WTC11 (cell line): ENCODE results near the gene VWA5B1. TPM values are rescaled to one million over a fixed set of nuclear protein-coding genes. Genes with fewer than 3 reads are reported as not detected.

Experiments used
- ATAC-seq: fragments of 200-7000 bp; cut with Tn5 transposase; 2 replicates; pipeline ENCODE4 v1.10.0; 2021; ENCODE audit warnings: mild to moderate bottlenecking, moderate library complexity
- CTCF ChIA-PET: fragments of 300-600 bp; sonication (Branson Sonifier 250); formaldehyde crosslinking; loops from one replicate; lab custom pipeline; 2021; ENCODE audit warnings: antibody characterized with exemption; lab: Charles Lee
- POLR2A ChIA-PET: fragments of 350-600 bp; sonication (Branson Sonifier 250); formaldehyde crosslinking; loops from one replicate; lab custom pipeline; 2021; ENCODE audit warnings: antibody characterized with exemption; lab: Charles Lee
- DNase-seq: peaks from one replicate; pipeline ENCODE4 v3.0.0; 2021; ENCODE audit warnings: low spot score
- H3K27ac Mint-ChIP-seq: 2 replicates; pipeline ENCODE4 v1.8.0; 2021; ENCODE audit warnings: mixed read lengths
- H3K27me3 Mint-ChIP-seq: 2 replicates; pipeline ENCODE4 v1.8.0; 2021; ENCODE audit warnings: low read depth, mild to moderate bottlenecking, moderate library complexity, mixed read lengths
- H3K36me3 Mint-ChIP-seq: 2 replicates; pipeline ENCODE4 v1.8.0; 2021; ENCODE audit warnings: mixed read lengths
- H3K4me1 Mint-ChIP-seq: 2 replicates; pipeline ENCODE4 v1.8.0; 2022; ENCODE audit warnings: mixed read lengths
- H3K4me3 Mint-ChIP-seq: 2 replicates; pipeline ENCODE4 v1.8.0; 2021; ENCODE audit warnings: mild to moderate bottlenecking, moderate library complexity, mixed read lengths
- H3K9me3 Mint-ChIP-seq: 2 replicates; pipeline ENCODE4 v1.8.0; 2021; ENCODE audit warnings: mixed read lengths
- AFF4 ChIP-seq: sonication (generic); formaldehyde crosslinking; IDR thresholded peaks from 2 replicates; pipeline ENCODE4 v1.8.1; 2023; ENCODE audit warnings: mild to moderate bottlenecking, missing genetic modification reagents, borderline replicate concordance
- AR ChIP-seq: fragments of 250-450 bp; sonication (Bioruptor Pico); IDR thresholded peaks from 2 replicates; pipeline ENCODE4 v1.9.0; 2021; ENCODE audit warnings: mild to moderate bottlenecking
- ATF3 ChIP-seq: sonication (generic); formaldehyde crosslinking; conservative IDR thresholded peaks from 2 replicates; pipeline ENCODE4 v1.8.1; 2022; ENCODE audit warnings: mild to moderate bottlenecking, missing genetic modification reagents
- CTCF ChIP-seq: fragments of 200-600 bp; IDR thresholded peaks from 2 replicates; pipeline ENCODE4 v1.8.0; 2022; ENCODE audit warnings: antibody characterized with exemption
- E2F4 ChIP-seq: sonication (generic); formaldehyde crosslinking; IDR thresholded peaks from 2 replicates; pipeline ENCODE4 v1.8.1; 2022; ENCODE audit warnings: low read depth, mild to moderate bottlenecking, moderate library complexity, missing genetic modification reagents, borderline replicate concordance
- ESRRA ChIP-seq: sonication (generic); formaldehyde crosslinking; IDR thresholded peaks from 2 replicates; pipeline ENCODE4 v1.8.1; 2022; ENCODE audit warnings: mild to moderate bottlenecking, missing genetic modification reagents, borderline replicate concordance
- GRHL2 ChIP-seq: fragments of 250-450 bp; sonication (Bioruptor Pico); IDR thresholded peaks from 2 replicates; pipeline ENCODE4 v1.8.0; 2022; ENCODE audit warnings: mild to moderate bottlenecking, moderate library complexity; ENCODE audit not compliant: insufficient replicate concordance, severe bottlenecking
- HMGA2 ChIP-seq: fragments of 250-450 bp; sonication (Bioruptor Pico); IDR thresholded peaks from 2 replicates; pipeline ENCODE4 v1.4.0; 2021; ENCODE audit warnings: mild to moderate bottlenecking, moderate library complexity
- MAX ChIP-seq: sonication (generic); formaldehyde crosslinking; IDR thresholded peaks from 2 replicates; pipeline ENCODE4 v1.8.0; 2022; ENCODE audit warnings: mild to moderate bottlenecking, missing genetic modification reagents
- NFATC4 ChIP-seq: fragments of 250-450 bp; sonication (Bioruptor Pico); IDR thresholded peaks from 2 replicates; pipeline ENCODE4 v1.9.0; 2021; ENCODE audit warnings: mild to moderate bottlenecking
- SOX15 ChIP-seq: fragments of 250-450 bp; sonication (Bioruptor Pico); IDR thresholded peaks from 2 replicates; pipeline ENCODE4 v1.9.0; 2021; ENCODE audit warnings: mild to moderate bottlenecking
- USF2 ChIP-seq: sonication (generic); formaldehyde crosslinking; IDR thresholded peaks from 2 replicates; pipeline ENCODE4 v1.8.1; 2023; ENCODE audit warnings: mild to moderate bottlenecking, missing genetic modification reagents, moderate library complexity
- ZMAT4 ChIP-seq: fragments of 250-450 bp; sonication (Bioruptor Pico); IDR thresholded peaks from 2 replicates; pipeline ENCODE4 v1.9.0; 2021; ENCODE audit warnings: mild to moderate bottlenecking
- ZNF416 ChIP-seq: fragments of 250-450 bp; sonication (Bioruptor Pico); IDR thresholded peaks from 2 replicates; pipeline ENCODE4 v1.9.0; 2021; ENCODE audit warnings: mild to moderate bottlenecking, inconsistent platforms
- ZNF512 ChIP-seq: sonication (generic); formaldehyde crosslinking; IDR thresholded peaks from 2 replicates; pipeline ENCODE4 v1.8.1; 2022; ENCODE audit warnings: missing genetic modification reagents, borderline replicate concordance
- ZNF532 ChIP-seq: fragments of 250-450 bp; sonication (Bioruptor Pico); IDR thresholded peaks from 2 replicates; pipeline ENCODE4 v1.9.0; 2021; ENCODE audit warnings: mild to moderate bottlenecking, borderline replicate concordance
- total RNA-seq: library from RNA; stranded (reverse); gene quantifications from 3 replicates; pipeline ENCODE4 v1.2.3, GENCODE V29; 2021

The VWA5B1 gene
- total RNA-seq, 1 experiment from 2014 or later, result 1.5 TPM

- no peak for TF ChIP-seq CTCF
- no peak for TF ChIP-seq ATF3 (CRISPR knock-in tag)
- TF ChIP-seq AFF4 (CRISPR knock-in tag), result no peak
- TF ChIP-seq E2F4 (CRISPR knock-in tag), result no peak
- no peak for TF ChIP-seq AR (CRISPR knock-in tag)
- TF ChIP-seq, all 79 proteins: peak for 0
Observed at GRCh38 chr1:20350421-20350820, 59.7 kb downstream of the VWA5B1 start (continued).

- no peak overlapping the region for H3K4me3 Mint-ChIP-seq
- CTCF ChIA-PET, result interaction anchor here (1.7 to 2.1 kb wide), 2 partner anchors 10 to 118 kb away, joined by 5 to 9 read pairs; no protein-coding TSS in a partner anchor
- no peak for TF ChIP-seq ZMAT4 (CRISPR knock-in tag)
- no peak for TF ChIP-seq GRHL2 (CRISPR knock-in tag)
- TF ChIP-seq HMGA2, result no peak
- TF ChIP-seq MAX, result no peak
- TF ChIP-seq ZNF512, result no peak
- no peak for TF ChIP-seq NFATC4 (CRISPR knock-in tag)
- no peak for TF ChIP-seq ESRRA (CRISPR knock-in tag)
- TF ChIP-seq USF2 (CRISPR knock-in tag), result no peak
- no peak for TF ChIP-seq SOX15 (CRISPR knock-in tag)
- TF ChIP-seq ZNF532 (CRISPR knock-in tag), result no peak
- no peak for TF ChIP-seq ZNF416 (CRISPR knock-in tag)
Observed at GRCh38 chr1:20351911-20352701, 61.4 kb downstream of the VWA5B1 start.

More at GRCh38 chr1:20351911-20352701, 61.4 kb downstream of the VWA5B1 start:
- Mint-ChIP-seq H3K27me3 (no peaks in the 10 kb centered on the region; the same call in 1 of the 2 replicates), H3K9me3 (no peaks in the 10 kb centered on the region), H3K4me1 (no peaks in the 10 kb centered on the region), H3K36me3 (no peaks in the 10 kb centered on the region), H3K27ac (no peak overlapping the region)
- ATAC-seq, result no peak
- DNase-seq, result no peak
- POLR2A ChIA-PET, result no interaction called here
